H1 (cell line): Measurements from ENCODE around the gene FBXL15. TPM values are rescaled to one million over a fixed set of nuclear protein-coding genes. Genes with fewer than 3 reads are reported as not detected.

ENCODE experiments used
- ASH2L ChIP-seq: fragments of 200-600, 300-600 bp; sonication (generic); IDR thresholded peaks from one replicate; pipeline ENCODE4 v1.7.1; 2017; ENCODE audit warnings: low read length
- BACH1 ChIP-seq: IDR thresholded peaks from 2 replicates; pipeline ENCODE4 v1.6.1; 2012; ENCODE audit warnings: low read length, improper control_type of control experiment
- CHD7 ChIP-seq: fragments of 300-600 bp; sonication (generic); IDR thresholded peaks from 2 replicates; pipeline ENCODE4 v1.7.1; 2012; ENCODE audit warnings: low read length, moderate library complexity, mild to moderate bottlenecking, inconsistent platforms; ENCODE audit not compliant: insufficient replicate concordance
- CTBP2 ChIP-seq: IDR thresholded peaks from 2 replicates; pipeline ENCODE4 v1.7.0; 2011; ENCODE audit warnings: borderline replicate concordance, mild to moderate bottlenecking, moderate library complexity, mixed read lengths, low read length; ENCODE audit not compliant: insufficient read depth, insufficient read length
- RBBP5 ChIP-seq: IDR thresholded peaks from 2 replicates; pipeline ENCODE4 v1.7.1; 2012; ENCODE audit warnings: low read depth, mild to moderate bottlenecking, inconsistent platforms, low read length, moderate library complexity, borderline replicate concordance
- SIRT6 ChIP-seq: IDR thresholded peaks from one replicate; pipeline ENCODE4 v1.7.1; 2012; ENCODE audit warnings: low read length, inconsistent platforms
- SUZ12 ChIP-seq: fragments of 200-600 bp; sonication (generic); IDR thresholded peaks from 2 replicates; pipeline ENCODE4 v1.6.1; 2012; ENCODE audit warnings: mild to moderate bottlenecking, inconsistent platforms, low read length, moderate library complexity, mixed read lengths
- TBP ChIP-seq: IDR thresholded peaks from 2 replicates; pipeline ENCODE4 v1.6.1; 2011; ENCODE audit warnings: low read depth, low read length, improper control_type of control experiment
- polyA plus RNA-seq, 7 experiments: library from polyadenylated mRNA; depleted of rRNA in 3 of 7; stranded (reverse) in 5 of 7; unstranded in 2 of 7; fragments of >200 nt in 5 of 7; fragments of 200-250 nt in 2 of 7; gene quantifications; 1 replicate in 5 of 7; 2 replicates in 1 of 7; 4 replicates in 1 of 7; pipeline versions ENCODE4 v1.2.1 to v1.2.3, GENCODE V29; 2011 to 2013; ENCODE audit warnings: missing spikeins in 2 of 7, mixed read lengths in 2 of 7
- total RNA-seq: library from RNA; stranded (reverse); fragmentation: NEBNext Ultra II Directional; extraction: Animal tissue kit (Norgen Biotek cat#: 25700); gene quantifications from 2 replicates; pipeline ENCODE4 v1.2.1, GENCODE V29; 2021

Gene FBXL15
- total and polyA plus RNA-seq, 2 of the 8 experiments (the other 6 are each of a cell fraction or from before 2014, with no cell fraction given) = 11.3 to 22.6 TPM

GRCh38 chr10:102418622-102419268 lies 1.9 kb upstream of the FBXL15 start, which contains the start of gene PSD (continued):
- TF ChIP-seq CHD7 (no peak), RBBP5 (no peak), SIRT6 (no peak), TBP (peak; percentile 44; the same call in 1 of the 2 replicates), ASH2L (no peak), BACH1 (peak; percentile 74), SUZ12 (no peak), CTBP2 (no peak)
